Activated CD4-positive, alpha-beta memory T cell treated with anti-CD3 and anti-CD28 coated beads, Interleukin-2, amount 10 ng/mL, durations not matched to agents 7 days and 5 days (primary cell): ENCODE measurements around the gene CSNK2A1. TPM values are rescaled to one million over a fixed set of nuclear protein-coding genes. Genes with fewer than 3 reads are reported as not detected.
"Not testable (repeated sequence)": the region's sequence is repeated elsewhere in the genome, so short reads cannot be mapped to it uniquely, and the experiment has no call there.

Experiments used
- CTCF ChIA-PET: fragments of 350-600 bp; sonication (Branson Sonifier 250); formaldehyde crosslinking; loops from one replicate; lab custom pipeline; 2021; ENCODE audit warnings: antibody characterized with exemption, inconsistent platforms; lab: Charles Lee
- POLR2A ChIA-PET: fragments of 350-600 bp; sonication (Branson Sonifier 250); formaldehyde crosslinking; loops from one replicate; lab custom pipeline; 2021; ENCODE audit warnings: antibody characterized with exemption; lab: Charles Lee
- DNase-seq: peaks from one replicate; pipeline ENCODE4 v3.0.0-alpha.2; 2020
- H3K27ac Mint-ChIP-seq: one replicate; pipeline ENCODE4 v1.8.0; 2021; ENCODE audit warnings: mild to moderate bottlenecking, mixed read lengths
- H3K27me3 Mint-ChIP-seq: one replicate; pipeline ENCODE4 v1.8.0; 2021; ENCODE audit warnings: mixed read lengths
- H3K36me3 Mint-ChIP-seq: one replicate; pipeline ENCODE4 v1.8.0; 2021; ENCODE audit warnings: low read depth, mixed read lengths
- H3K4me1 Mint-ChIP-seq: one replicate; pipeline ENCODE4 v1.8.0; 2021; ENCODE audit warnings: mixed read lengths
- H3K4me3 Mint-ChIP-seq: one replicate; pipeline ENCODE4 v1.8.0; 2021; ENCODE audit warnings: mild to moderate bottlenecking, mixed read lengths
- H3K9me3 Mint-ChIP-seq: one replicate; pipeline ENCODE4 v1.8.0; 2021; ENCODE audit warnings: mixed read lengths
- total RNA-seq, 2 experiments: library from RNA; stranded (reverse); gene quantifications; one replicate each; pipeline ENCODE4 v1.2.3, GENCODE V29; 2021

Gene CSNK2A1
- 100 to 1,000 TPM; 101 to 111 TPM for total RNA-seq

DNA sequence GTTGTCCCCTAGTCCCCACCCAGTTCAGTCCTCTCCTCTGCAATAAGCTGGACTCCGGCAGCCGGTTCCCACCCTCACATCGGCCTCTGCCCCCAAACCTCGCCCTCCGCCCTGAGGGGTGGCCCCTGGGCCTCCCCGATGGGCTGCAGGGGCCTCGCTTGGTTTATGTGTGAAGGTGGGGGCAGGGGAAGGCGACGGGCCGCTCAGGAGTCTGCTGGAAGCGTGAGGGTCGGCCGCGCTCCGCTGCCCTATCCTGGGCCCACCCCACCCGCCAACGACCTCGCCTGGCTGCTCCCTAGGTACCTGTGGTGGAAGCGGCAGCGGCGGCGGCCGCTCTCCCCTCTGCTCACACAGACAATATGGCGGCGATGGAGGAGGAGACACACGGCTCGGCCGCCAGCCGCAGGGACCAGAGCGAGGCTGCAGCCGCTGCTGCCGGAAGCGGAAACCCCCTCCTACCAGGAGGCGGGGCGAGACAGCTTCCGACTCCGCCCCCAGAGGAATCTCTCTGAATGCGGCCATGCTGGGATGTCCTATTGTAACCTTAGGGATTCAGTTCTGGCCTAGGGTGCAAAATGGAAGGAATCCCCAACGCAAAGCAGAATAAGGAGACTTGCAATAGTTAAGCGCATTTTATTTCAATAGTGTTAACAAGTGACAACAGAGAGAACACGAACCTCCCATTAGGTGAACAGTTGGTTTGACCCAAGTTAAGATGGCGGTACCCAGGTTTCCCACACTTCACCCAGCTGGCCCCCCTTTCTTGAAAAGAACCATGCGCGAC, at the start of gene CSNK2A1:
CSNK2A1 (minus strand) TSS at position 422 of the 784 bp plus-strand sequence. CDS start 35,239 bp downstream, outside the sequence.
- POLR2A ChIA-PET = interaction anchor here (0.7 to 2.5 kb wide), 19 partner anchors 8 to 1927 kb away, joined by 3 to 11 read pairs (median 3); partner anchors contain the start of genes SNRPB, SRXN1, TBC1D20 and TRIB3
- peak within 1 kb of the TSS; percentile 91 for H3K27ac Mint-ChIP-seq
- H3K27me3 Mint-ChIP-seq = peaks cover 5% of the 10 kb centered on the region
- CTCF ChIA-PET = interaction anchor here (0.9 to 2.4 kb wide), 4 partner anchors 17 to 1978 kb away, joined by 3 to 11 read pairs (median 4); no protein-coding TSS in a partner anchor
- peak; percentile 96 for DNase-seq
- peaks cover 45% of the 10 kb centered on the region for H3K4me1 Mint-ChIP-seq
- peak within 1 kb of the TSS; percentile 84 for H3K4me3 Mint-ChIP-seq
- H3K36me3 Mint-ChIP-seq = peaks cover 46% of the 10 kb centered on the region
- peaks cover 13% of the 10 kb centered on the region for H3K9me3 Mint-ChIP-seq

DNA sequence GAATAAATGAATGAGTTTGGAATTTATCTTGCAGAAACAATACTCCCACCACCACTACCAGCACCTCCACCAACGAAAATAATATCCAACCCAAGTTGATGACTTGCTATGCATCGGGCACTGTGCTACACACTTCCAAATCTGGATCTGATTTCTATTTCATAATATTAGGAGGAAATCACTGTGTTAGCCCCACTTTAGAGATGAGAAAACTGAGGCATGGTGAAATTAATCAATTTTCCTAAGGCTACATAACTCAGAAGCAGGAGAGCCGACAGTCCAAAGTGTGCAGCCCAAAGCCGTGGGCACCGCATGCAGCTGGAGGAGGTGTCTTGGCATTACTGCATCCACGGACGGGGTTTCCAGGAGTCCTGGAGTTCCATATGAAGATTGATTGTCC, 48.9 kb upstream of the CSNK2A1 start:
- Mint-ChIP-seq H3K4me3 (no peak overlapping the region), H3K27ac (no peak overlapping the region), H3K9me3 (no peaks in the 10 kb centered on the region), H3K36me3 (no peaks in the 10 kb centered on the region), H3K27me3 (peaks cover 12% of the 10 kb centered on the region), H3K4me1 (no peaks in the 10 kb centered on the region)
- DNase-seq = no peak
- ChIA-PET POLR2A (no interaction called here), CTCF (no interaction called here)

- no peak for DNase-seq
- Mint-ChIP-seq H3K27ac (no peak overlapping the region), H3K9me3 (no peaks in the 10 kb centered on the region), H3K4me1 (no peaks in the 10 kb centered on the region), H3K4me3 (no peak overlapping the region), H3K36me3 (no peaks in the 10 kb centered on the region), H3K27me3 (peaks cover 14% of the 10 kb centered on the region)
- ChIA-PET CTCF (interaction anchor here (0.7 kb wide), 1 partner anchor 8 kb away, joined by 3 read pairs; no protein-coding TSS in a partner anchor), POLR2A (no interaction called here)
These were observed 48.4 kb upstream of the CSNK2A1 start for GRCh38 chr20:591941-592340.

- Mint-ChIP-seq H3K27ac (no peak overlapping the region), H3K36me3 (no peaks in the 10 kb centered on the region), H3K9me3 (no peaks in the 10 kb centered on the region), H3K4me3 (no peak overlapping the region), H3K27me3 (peaks cover 20% of the 10 kb centered on the region), H3K4me1 (no peaks in the 10 kb centered on the region)
- CTCF ChIA-PET = interaction anchor here (1.0 kb wide), 1 partner anchor 11 kb away, joined by 3 read pairs; no protein-coding TSS in a partner anchor
- POLR2A ChIA-PET = no interaction called here
- no peak for DNase-seq
These were observed 45.5 kb upstream of the CSNK2A1 start for GRCh38 chr20:588932-589672.

GRCh38 chr20:588476-588875, 44.9 kb upstream of the CSNK2A1 start:
- POLR2A ChIA-PET = no interaction called here
- CTCF ChIA-PET = interaction anchor here (1.1 kb wide), 1 partner anchor 11 kb away, joined by 4 read pairs; no protein-coding TSS in a partner anchor

DNA sequence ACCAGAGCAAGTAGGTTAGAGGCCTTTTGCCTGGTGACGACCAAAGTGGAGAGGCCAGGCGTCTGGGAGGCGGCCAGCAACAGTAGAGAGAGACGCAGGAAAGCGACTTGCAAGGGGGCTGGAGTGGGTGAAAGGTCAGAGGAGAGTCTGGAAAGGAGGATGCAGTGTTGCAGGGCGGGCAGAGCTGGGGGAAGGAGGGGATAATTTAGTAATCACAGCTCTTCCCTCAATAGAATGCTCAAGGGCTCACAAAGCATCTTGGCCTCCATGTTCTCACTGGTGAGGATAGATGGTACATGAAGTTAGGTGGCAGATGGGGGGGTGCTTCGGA, 41.3 kb upstream of the CSNK2A1 start:
- no peak overlapping the region for H3K27ac Mint-ChIP-seq
- no peaks in the 10 kb centered on the region for H3K9me3 Mint-ChIP-seq
- H3K27me3 Mint-ChIP-seq = peaks cover 14% of the 10 kb centered on the region
- POLR2A ChIA-PET = no interaction called here
- DNase-seq = no peak
- CTCF ChIA-PET = interaction anchor here (0.6 kb wide), 1 partner anchor 75 kb away, joined by 4 read pairs; no protein-coding TSS in a partner anchor
- H3K36me3 Mint-ChIP-seq = no peaks in the 10 kb centered on the region
- H3K4me3 Mint-ChIP-seq = no peak overlapping the region
- H3K4me1 Mint-ChIP-seq = no peaks in the 10 kb centered on the region

More at GRCh38 chr20:588476-588875, 44.9 kb upstream of the CSNK2A1 start:
- no peak for DNase-seq
- H3K4me3 Mint-ChIP-seq = no peak overlapping the region
- H3K36me3 Mint-ChIP-seq = no peaks in the 10 kb centered on the region
- H3K9me3 Mint-ChIP-seq = no peaks in the 10 kb centered on the region
- H3K27ac Mint-ChIP-seq = no peak overlapping the region
- H3K4me1 Mint-ChIP-seq = no peaks in the 10 kb centered on the region
- H3K27me3 Mint-ChIP-seq = peaks cover 19% of the 10 kb centered on the region

DNA sequence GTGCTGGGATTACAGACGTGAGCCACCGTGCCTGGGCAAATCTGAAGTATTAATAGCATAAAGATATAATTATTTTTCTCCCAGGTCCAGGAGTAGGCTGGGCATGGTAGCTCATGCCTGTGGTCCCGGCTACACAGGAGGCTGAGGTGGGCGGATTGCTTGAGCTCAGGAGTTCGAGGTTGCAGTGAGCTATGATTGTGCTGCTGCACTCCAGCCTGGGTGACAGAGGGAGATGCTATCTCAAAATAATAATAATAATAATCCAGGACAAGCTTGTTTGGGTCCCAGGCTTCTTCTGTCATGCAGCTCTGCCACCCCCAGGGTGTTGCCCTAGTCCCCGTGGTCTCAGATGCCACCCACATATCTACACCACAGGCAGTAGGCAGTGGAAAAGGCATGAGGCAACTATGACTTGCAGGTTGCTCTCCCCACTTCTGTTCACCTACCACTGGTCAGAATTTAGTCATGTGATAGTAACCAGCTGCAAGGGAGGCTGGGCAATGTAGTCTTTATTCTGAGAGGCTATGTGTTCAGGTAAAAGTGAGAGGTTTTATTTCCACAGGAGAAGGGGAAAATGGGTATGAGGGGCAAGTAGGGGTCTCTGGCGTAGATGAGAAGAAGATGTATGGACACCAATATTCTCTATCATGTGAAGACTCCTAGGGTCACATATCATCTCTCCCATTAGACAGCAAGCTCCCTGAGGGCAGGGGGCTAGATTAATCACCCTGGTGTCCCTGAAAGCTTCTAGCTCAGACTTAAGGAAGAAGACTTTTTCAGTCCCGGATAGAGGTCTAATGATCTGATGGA, 40.8 kb upstream of the CSNK2A1 start:
- no peak for DNase-seq
- Mint-ChIP-seq H3K27me3 (peaks cover 14% of the 10 kb centered on the region), H3K27ac (no peak overlapping the region), H3K36me3 (no peaks in the 10 kb centered on the region), H3K9me3 (no peaks in the 10 kb centered on the region), H3K4me1 (no peaks in the 10 kb centered on the region), H3K4me3 (no peak overlapping the region)
- ChIA-PET CTCF (interaction anchor here (0.6 kb wide), 1 partner anchor 76 kb away, joined by 4 read pairs; no protein-coding TSS in a partner anchor), POLR2A (no interaction called here)

GRCh38 chr20:582204-582603, 38.6 kb upstream of the CSNK2A1 start:
- DNase-seq = no peak
- Mint-ChIP-seq H3K4me3 (no peak overlapping the region), H3K9me3 (no peaks in the 10 kb centered on the region), H3K27ac (no peak overlapping the region), H3K4me1 (no peaks in the 10 kb centered on the region), H3K27me3 (peaks cover 12% of the 10 kb centered on the region), H3K36me3 (no peaks in the 10 kb centered on the region)
- ChIA-PET CTCF (no interaction called here), POLR2A (no interaction called here)

GRCh38 chr20:578940-579690, 35.5 kb upstream of the CSNK2A1 start:
- H3K36me3 Mint-ChIP-seq, DNase-seq, H3K27me3 Mint-ChIP-seq, CTCF ChIA-PET, H3K9me3 Mint-ChIP-seq, H3K4me1 Mint-ChIP-seq, H3K27ac Mint-ChIP-seq, POLR2A ChIA-PET, H3K4me3 Mint-ChIP-seq: not testable (repeated sequence)

DNA sequence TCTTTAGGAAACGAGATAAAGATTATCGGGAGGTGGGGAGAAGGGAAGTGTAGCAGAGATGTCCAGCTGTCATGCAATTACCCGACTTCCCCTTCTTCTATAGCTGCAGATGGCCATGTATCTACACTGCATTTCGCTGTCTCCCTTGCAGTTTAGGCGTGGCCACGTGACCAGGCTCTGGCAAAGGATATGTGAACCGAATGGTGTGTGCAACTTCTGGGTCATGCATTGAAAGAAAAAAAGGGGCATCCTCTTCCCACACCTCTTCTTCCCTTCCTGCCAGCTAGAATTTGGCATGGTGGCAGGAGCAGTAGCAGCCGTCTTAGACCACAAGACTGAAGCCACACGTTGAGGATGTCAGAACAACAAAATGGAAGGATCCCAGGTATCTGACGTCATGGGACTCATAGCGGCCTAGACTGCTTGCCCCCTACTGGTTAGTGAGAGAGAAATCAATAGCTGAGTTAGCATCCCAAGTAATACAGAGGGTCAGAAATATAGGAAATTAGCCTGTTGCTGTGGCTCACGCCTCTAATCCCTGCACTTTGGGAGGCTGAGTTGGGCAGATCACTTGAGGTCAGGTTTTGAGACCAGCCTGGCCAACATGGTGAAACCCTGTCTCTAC, 33.7 kb upstream of the CSNK2A1 start:
- Mint-ChIP-seq H3K9me3 (no peaks in the 10 kb centered on the region), H3K4me3 (no peak overlapping the region), H3K27me3 (peaks cover 14% of the 10 kb centered on the region), H3K36me3 (no peaks in the 10 kb centered on the region), H3K27ac (no peak overlapping the region), H3K4me1 (no peaks in the 10 kb centered on the region)
- CTCF ChIA-PET = interaction anchor here (0.6 to 0.9 kb wide), 3 partner anchors 10 to 380 kb away, joined by 3 to 4 read pairs (median 3); no protein-coding TSS in a partner anchor
- no peak for DNase-seq
- POLR2A ChIA-PET = no interaction called here

GRCh38 chr20:576156-576555, 32.6 kb upstream of the CSNK2A1 start:
- Mint-ChIP-seq H3K27me3 (peaks cover 19% of the 10 kb centered on the region), H3K27ac (no peak overlapping the region), H3K4me1 (no peaks in the 10 kb centered on the region), H3K36me3 (no peaks in the 10 kb centered on the region), H3K9me3 (no peaks in the 10 kb centered on the region), H3K4me3 (no peak overlapping the region)
- POLR2A ChIA-PET = no interaction called here
- CTCF ChIA-PET = no interaction called here
- DNase-seq = no peak
